Dermis blood vessel endothelial cell (primary cell): Measurements from ENCODE around the gene MAFF. TPM values are rescaled to one million over a fixed set of nuclear protein-coding genes. Genes with fewer than 3 reads are reported as not detected.
"Not testable (repeated sequence)": the region's sequence is repeated elsewhere in the genome, so short reads cannot be mapped to it uniquely, and the experiment has no call there.

Source experiments
- DNase-seq: peaks from one replicate; pipeline ENCODE4 v3.0.0; 2010
- total RNA-seq: library from RNA; depleted of rRNA; stranded (reverse); fragments of >200 nt; gene quantifications from 2 replicates; pipeline ENCODE4 v1.2.3, GENCODE V29; 2014

MAFF gene
- total RNA-seq, result 96.3 and 164 TPM in 2 replicates

DNA sequence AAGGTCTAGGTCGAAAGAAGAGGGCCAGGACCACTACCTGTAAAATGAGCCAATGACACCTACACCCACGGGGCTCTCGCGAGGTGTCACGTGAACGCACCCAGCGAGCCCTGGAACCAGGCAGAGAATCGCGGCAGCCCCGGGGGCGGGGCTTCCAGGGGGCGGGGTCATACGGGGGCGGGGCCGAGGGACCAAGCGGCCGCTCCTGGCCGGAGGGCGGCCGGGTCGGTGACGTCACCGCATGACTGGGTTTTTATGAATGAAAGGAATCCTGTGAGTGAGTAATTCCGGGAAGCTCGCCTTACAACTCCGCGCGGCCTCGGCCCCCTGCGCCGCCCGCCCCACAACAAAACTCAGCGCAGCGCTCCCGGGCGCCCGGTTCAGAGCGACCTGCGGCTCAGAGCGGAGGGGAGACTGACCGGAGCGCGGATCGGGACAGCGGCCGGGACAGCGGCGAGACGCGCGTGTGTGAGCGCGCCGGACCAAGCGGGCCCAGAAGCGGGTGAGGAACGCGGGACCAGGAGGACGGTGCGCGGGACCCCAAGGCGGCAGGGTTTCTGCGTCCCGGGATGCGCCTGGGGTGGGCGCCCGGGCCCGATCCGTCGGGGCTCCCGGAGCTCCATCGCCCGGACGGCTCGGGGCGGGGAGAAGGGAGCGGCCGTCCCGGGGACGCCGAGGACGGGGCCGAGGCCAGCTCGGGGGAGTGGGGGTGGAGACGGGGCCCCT lies at the start of gene MAFF:
Gene MAFF, plus strand, starts transcription at position 284 of the 726 bp plus-strand sequence. CDS start 11,860 bp downstream, outside the sequence.
- peak; percentile 98 for DNase-seq

DNA sequence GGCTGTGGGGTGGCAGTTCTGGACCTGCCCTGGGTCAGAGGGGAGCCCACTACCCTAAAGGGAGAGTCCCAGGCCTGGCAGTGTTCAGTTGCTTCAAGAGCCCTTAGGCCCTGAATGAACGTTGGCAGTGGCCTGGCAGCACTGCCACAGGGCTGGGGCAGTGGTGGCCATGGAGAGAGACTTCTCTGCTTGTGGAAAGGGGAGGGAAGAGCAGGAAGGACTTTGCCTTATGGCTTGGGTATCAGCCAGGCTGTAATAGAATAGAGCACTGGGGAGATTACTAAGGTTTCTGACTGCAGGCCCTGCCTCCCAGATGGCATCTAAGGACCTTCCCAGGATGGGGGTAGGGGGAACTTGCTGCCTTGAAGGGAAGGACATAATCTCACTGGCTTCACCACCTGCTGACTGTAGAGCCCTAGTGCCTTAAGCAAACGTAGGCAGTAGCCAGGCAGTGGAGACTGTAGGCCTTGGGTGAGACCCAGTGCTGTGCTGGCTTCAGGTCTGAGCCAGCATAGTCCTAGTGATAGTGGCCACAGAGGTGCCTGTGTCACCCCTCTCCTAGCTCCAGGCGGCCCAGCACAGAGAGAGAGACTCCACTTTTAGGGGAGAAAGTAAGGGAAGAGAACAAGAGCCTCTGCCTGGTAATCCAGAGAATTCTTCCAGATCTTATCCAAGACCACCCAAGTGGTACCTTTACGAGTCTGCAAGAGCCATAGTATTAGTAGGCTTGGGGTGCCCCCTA lies 47.8 kb upstream of the MAFF start:
- DNase-seq, result no peak

DNA sequence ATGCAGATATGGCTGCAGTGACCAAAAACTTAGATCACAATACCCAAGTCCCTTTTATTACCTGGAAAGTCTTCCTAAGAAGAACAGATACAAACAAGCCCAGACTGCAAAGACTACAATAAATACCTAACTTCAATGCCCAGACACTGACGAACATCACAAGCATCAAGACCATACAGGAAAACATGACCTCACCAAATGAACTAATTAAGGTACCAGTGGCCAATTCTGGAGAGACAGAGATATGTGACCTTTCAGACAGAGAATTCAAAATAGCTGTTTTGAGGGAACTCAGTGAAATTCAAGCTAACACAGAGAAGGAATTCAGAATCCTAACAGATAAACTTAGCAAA lies 47.3 kb upstream of the MAFF start:
- not testable (repeated sequence) for DNase-seq

DNA sequence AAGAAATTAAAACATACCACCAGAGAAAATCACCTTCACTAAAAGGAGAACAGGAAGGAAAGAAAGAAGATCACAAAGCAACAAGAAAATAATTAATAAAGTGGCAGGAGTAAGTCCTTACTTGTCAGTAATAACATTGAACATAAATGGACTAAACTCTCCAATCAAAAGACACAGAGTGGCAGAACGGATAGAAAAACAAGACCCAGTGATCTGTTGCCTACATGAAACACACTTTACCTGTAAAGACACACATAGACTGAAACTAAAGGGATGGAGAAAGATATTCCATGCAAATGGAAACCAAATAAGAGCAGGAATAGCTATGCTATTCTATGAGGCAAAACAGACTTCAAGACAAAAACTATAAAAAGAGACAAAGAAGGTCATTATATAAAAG lies 46.1 kb upstream of the MAFF start:
- DNase-seq, result no peak

DNA sequence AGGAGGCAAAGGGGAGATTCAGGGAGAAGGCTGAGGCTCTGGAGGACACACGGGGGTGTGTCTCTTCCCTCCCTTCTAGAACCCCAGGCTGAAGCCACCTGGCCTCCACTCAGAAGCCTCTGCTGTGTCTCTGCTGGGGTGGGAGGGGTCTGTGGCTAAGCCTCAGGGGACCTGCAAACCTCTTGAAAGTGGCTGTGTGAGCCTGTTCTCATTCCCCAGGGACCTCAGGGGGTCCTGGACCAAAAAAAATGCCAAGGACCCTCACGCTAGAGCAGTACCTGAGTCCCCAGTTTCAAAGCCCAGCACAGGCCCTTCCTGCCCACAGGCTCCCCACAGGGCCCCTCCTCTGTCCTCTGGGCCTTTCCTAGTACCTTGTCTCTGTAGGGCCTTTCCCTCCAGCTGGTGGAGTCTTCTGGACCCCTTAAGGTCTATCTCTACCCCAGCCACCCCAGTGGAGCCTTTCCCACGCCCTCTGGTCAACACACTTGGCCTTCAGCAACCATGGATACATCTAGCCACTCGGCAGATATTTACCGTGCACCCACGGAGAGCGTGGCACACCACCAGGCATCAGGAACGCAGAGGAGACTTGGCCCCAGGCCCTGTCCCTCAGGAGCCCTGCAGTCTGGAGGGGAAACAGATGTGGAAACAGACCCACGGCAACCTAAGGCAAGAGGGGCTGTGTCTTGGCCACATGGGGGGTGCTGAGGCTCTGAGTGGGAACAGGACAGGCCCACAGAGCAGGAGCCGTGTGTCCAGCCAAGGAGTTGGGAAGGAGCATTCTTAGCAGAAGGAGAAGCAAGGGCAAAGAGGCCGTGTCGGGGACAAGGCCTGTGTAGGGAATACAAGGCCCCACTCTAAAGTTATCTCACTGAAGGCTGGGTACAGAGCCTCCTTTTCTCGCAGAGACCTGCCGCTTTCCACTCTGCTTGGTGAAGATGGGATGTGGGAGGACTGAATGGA lies 38.6 kb upstream of the MAFF start:
- no peak for DNase-seq

DNA sequence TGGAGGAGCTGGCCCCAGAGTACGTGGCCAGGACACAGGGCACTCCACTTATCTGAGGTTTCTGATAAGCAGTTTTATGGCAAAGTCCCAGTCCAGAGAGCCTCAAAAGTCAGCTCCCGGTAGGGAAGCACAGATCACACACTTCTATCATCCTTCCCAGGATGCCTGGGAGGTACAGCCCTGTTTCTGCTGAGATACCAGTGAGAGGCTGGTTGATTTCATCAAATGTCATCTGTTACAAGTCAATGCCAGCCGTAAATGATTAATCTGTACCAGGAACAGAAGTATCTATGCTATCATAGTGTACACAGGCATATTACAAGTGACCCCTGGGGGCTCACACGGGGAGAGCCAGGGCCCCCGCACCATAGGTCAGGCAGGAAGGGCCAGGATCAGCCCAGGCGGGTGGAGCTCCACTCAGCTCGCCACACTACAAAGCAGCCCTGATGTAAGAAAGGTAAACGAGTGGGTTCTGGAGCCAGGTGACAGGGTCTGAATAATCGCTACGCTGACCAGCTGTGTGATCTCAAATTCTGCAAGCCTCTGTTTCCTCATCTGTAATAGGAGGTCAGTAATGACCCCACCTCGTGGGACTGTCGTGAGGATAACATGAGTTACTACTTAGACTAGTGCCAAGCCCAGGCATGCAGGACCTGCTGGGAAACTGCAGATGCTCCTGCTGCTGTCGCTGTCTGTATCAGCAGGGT lies 37.8 kb upstream of the MAFF start:
- no peak for DNase-seq

DNA sequence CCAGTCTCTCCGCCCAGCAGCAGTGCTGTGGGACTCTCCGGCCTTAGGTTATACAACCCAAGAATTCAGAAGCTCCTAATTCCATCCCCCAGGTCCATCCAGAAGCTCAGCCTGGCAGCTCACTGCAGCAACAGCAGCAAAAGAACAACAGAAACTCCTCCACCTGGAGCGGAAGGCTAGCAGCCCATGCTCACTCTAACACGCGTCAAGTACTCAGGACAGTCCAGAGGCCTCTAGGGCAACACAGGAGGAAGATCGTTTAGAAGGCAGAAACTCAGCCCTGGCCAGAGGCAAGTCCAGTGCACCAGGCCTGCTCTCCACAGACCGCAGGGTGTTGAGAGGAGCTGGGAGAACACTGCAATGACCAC lies 37.3 kb upstream of the MAFF start:
- no peak for DNase-seq

DNA sequence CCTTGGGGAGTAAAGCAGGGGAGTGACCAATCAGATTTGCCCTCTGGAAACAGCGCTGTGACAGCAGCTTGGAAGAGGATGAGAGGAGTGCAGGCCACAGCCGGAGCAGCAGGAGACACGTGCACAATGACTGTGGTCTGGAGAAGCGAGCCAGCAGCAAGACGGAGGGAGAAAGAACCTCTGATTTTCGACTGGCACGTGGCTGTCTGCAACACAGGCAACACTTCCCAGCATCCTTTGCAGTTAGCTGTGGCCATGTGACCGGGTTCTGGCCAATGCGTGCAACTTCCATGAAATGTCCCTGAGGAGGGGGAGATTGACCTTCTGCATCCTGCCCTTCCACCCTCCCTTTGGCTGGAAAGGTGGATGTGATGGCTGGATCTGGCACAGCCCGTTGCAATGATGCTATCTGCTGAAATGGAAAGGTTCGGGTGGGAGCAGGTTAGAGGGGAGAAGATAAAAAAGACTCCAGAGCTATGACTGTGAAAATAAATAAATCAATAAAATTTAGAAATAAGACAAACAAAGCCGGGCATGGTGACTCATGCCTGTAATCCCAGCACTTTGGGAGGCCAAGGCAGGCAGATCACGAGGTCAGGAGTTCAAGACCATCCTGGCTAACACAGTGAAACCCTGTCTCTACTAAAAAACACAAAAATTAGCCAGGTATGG lies 35.7 kb upstream of the MAFF start:
- DNase-seq, result no peak

DNA sequence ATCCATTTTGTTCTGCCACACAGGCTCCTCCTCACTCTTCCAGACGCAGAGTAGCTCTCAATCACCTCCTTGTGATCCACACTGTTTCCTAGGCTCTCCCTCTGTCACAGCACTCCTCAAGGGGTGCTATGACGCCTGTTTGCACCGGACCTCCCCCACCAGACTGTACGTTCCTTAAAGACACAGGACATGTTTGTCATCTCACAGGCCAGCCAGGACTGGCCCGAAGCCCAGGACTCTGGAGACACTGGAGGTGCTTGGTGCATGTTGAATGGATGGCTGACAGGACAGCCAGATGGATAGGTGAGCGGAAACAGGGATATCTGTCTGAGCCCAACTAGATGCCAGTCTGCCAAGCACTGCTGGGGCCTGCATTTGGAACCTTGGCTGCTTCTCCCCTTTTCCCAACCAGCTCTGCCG lies 33.8 kb upstream of the MAFF start:
- no peak for DNase-seq

DNA sequence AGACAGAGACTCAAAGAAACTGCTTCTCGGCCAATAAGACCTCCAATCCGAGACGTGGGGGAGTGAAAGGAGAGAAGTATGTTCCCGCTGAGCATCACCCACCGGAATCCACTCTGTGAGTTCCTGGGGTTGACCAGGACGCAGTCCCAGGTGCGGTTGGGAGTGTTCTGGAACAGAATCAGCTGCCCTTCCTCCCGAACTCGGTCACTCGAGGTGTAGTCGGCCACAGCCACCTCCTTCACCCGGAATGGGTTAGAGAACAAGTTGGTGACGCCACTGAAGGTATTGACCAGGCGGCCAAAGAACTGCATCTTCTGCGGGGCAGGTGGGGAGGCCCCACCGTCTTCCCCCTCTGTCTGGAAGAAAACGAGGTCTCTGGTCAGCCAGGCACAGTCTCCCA lies 32.7 kb upstream of the MAFF start:
- DNase-seq, result no peak

DNA sequence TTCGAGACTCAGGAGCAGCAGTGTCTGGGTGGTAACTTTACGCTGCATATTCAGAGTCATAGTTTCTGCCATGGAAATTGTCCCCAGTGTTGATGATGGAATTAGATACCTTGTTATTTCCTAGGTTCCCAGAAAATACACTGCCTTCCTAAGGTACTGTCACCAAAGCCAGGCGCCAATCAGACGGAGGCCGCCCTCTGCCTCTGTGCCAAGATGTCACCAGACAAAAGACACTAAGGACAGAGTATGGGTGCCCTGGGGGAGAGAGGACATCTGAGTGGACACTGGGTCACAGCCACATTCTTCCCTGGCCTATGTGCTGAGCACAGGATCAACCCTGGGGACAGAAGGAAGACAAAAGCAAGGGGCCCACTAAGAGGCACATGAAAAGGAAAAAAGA lies 31.3 kb upstream of the MAFF start:
- DNase-seq, result no peak

DNA sequence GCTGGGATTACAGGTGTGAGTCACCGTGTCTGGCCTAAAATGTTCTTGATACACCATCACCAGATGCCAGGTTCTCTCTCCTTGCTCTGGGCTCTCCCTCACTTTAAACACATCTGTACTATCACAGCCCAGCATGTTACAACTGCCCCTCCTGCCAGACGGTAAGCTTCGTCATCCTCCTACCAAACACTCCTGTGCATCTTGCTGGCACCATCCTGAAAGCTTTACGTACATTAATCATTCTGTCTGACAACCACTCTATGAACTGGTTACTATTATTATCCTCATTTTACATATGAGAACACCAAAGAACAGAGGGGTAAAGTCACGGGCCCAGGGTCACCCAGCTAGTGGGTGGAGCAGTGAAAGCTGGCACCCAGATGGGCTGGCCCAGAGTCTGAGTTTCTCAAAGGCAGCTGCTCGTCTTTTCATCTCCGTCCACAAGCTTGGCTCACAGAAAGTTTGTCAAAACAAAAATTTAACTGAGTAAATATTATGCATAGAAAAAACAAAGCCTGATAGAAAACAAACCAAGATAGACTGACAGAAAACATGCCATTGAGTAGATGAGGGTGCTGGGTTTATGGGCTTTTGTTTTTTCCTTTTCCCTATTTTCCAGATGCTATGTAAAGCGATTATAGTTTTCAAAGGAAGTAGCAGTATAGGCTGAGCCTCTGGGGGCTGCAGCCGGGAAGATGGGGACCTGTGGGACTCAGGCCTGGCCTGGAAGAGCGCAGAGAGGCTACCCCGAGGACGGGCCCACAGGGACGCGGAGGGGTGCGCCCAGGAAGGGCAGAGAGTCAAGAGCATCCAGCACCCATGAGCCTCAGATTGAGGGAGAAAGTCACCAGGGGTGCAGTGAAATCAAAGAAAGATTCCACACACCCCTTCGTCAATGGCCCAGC lies 29.6 kb upstream of the MAFF start:
- peak; percentile 72 for DNase-seq

DNA sequence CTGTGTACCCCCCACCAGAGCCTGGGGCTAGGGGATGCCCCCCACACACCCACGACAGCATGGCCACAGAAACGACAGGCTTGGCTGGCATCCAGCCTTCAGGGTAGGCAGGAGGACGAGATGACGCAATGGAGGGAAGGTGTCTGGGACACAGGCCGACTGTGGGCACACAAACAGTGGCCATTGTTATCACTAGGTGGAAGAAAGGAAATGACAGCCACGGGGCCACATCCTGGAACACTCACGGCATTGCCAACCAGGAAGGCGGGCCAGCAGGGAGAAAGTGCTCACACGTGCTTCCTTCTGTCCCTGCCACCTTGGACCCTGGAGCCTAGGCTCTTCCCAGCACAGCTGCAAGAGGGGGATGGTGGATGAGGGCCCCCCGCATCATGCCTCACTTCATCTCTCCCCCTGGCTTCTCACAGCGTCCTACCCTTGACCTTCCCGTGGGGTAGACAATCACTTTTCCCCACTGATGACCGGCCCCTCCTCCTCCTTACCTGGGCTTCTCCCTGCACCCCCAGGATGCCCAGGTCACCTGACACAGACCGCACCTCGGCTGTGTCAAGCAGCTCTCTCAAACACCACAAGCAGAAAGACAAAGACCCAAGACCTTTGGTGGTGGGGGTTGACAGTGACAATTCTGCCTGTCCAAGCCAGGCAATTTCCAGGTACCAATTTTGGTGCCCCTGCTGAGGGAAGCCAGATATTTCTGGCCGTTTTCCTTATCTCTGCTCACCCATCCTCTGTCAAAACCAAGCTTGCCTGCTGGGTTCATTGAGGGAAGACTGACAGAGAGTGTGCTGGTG lies 28.8 kb upstream of the MAFF start:
- peak; percentile 99 for DNase-seq

DNA sequence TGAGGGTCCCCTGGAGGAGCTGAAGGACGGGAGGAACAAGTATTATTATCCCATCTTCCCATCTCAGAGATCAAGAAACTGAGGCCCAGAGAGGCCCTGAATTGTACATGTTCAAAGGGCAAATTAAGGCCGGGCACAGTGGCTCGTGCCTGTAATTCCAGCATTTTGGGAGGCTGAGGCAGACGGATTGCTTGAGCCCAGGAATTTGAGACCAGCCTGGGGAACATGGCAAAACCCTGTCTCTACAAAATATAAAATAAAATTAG lies 28.2 kb upstream of the MAFF start:
- no peak for DNase-seq

DNA sequence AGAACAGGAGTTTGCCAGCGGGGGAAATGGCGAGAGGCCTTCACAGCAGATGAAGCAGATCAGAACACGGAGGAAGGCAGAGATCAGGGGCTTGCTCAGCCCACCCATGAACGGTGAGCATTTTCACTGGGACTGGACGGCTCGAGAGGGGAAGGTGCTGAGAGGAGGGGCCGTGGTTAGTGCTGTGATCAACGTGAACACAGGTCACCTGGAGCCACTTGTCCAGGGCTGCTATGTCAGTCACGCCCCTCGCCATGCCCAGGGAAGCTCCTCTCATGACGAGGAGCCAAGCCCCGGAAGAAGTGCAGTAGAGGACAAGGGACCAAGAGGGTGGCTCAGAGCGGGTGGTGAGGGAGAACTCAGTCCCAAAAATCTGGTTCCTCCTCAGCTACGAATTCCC lies 27.2 kb upstream of the MAFF start:
- no peak for DNase-seq

DNA sequence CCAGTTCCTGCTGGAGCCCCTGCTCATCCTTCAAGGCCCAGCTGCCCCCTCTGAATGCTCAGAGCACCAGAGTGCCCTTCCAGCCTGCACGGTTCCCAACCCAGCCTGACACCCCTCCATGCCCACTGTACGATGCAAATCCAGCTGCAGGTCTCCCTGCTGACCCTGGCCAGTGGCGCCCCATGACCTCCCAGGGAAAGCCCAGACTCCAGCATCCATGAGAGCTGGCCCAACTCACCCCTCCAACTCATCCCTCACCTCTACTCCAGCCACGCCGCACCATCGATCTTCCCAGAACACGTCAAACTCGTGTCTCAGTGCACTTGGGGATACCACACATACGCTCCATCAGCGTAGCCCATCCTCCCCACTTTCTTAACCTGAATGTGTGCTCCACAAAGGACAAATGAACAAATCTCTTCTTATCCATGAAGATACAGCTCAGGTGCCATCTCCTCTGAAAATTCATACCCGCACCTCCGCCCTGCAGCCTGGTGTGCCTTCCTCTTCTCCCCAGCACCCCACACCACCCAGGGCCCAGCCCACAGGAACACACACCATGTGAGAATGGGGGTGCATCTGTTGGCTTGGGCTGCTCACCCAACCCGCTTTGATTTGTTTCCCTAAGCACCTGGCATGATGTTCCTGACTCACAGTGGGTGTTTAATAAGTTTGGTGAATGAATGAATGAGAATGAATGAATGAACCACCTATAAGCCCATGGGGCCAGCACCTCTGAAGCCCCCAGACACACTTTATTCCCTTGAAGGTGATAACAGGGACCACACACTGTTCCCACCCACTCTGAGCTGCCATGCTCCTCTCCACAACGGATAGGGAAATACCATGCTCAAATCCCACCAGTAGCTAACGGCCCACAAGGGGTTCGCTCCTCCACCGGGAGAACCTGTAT lies 26.3 kb upstream of the MAFF start:
- peak; percentile 39 for DNase-seq

DNA sequence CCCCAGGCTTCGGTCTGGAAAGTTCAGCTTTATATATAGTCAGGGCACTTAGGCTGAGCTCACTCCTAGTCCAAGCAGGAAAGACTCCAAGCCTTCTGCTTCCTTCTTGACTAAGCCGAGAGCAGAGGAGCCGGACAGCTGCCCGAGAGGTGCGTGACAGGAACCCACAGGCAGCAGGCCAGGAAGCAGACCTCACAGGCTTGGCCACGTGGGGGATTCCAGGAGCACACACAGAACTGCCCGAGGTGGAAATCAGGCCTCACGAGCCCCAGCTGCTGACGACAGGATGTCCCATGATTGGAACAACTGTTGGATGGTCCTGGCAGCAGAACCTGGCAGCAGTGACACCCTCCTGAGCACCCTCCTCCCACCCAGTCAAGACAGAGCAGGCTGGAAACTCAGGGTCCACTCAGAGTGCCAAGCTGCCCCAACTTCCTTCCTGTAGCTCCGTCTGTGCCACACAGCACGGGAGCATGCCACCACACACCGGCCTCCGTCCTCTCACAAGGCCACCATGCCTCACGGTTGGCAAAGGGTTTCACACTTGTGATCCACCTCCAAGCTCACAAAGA lies 25.5 kb upstream of the MAFF start:
- peak; percentile 100 for DNase-seq

DNA sequence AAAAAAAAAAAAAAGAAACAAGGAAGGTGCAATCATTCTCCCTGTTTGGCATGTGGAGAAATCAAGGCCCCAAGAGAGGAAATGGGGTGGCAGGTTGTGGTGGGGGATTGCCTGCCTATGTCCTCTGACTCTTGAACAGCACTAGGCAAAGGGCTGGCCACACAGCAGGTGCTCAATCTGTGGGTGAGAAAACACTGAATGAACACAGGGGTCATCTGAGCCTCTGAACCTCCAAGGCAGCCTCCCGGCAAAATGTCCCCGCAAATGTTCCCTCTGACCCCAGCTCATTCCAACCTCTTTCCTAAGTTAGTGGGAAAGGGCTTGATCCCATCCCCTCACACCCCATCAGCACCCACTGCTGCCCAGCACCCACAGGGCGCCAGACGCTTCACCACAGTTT lies 24.8 kb upstream of the MAFF start:
- DNase-seq, result no peak

DNA sequence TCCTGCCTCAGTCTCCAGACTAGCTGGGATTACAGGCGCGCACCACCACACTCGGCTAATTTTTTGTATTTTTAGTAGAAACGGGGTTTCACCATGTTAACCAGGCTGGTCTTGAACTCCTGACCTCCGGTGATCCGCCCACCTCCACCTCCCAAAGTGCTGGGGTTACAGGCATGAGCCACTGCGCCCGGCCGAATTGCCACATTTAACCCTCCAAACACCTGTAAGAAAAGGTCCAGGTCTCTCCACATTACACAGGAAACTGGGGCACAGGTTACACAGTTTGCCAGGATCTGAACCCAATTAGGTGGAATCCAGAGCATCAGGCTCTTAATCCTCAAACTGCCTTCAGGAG lies 24.2 kb upstream of the MAFF start:
- not testable (repeated sequence) for DNase-seq
